Osteocyte (in vitro differentiated cells): ENCODE measurements around the gene AKAP8L. TPM values are rescaled to one million over a fixed set of nuclear protein-coding genes. Genes with fewer than 3 reads are reported as not detected.

Experiments used
- DNase-seq: peaks from one replicate; pipeline ENCODE4 v3.0.0; 2021; ENCODE audit warnings: mixed read lengths; ENCODE audit not compliant: unreplicated experiment; ENCODE audit errors: extremely low spot score
- H3K27ac Mint-ChIP-seq: one replicate; pipeline ENCODE4 v1.8.0; 2021; ENCODE audit warnings: mild to moderate bottlenecking, mixed read lengths; ENCODE audit not compliant: unreplicated experiment
- H3K27me3 Mint-ChIP-seq: one replicate; pipeline ENCODE4 v1.8.0; 2021; ENCODE audit warnings: mixed read lengths; ENCODE audit not compliant: unreplicated experiment
- H3K36me3 Mint-ChIP-seq: one replicate; pipeline ENCODE4 v1.8.0; 2021; ENCODE audit warnings: mixed read lengths; ENCODE audit not compliant: unreplicated experiment
- H3K4me1 Mint-ChIP-seq: one replicate; pipeline ENCODE4 v1.8.0; 2021; ENCODE audit warnings: mixed read lengths; ENCODE audit not compliant: unreplicated experiment
- H3K4me3 Mint-ChIP-seq: one replicate; pipeline ENCODE4 v1.8.0; 2021; ENCODE audit warnings: mild to moderate bottlenecking, moderate library complexity, mixed read lengths; ENCODE audit not compliant: unreplicated experiment
- H3K9me3 Mint-ChIP-seq: one replicate; pipeline ENCODE4 v1.8.0; 2021; ENCODE audit warnings: mixed read lengths; ENCODE audit not compliant: unreplicated experiment
- microRNA-seq: library from miRNA; unstranded; fragments of <30 nt; microRNA quantifications from one replicate; pipeline ENCODE4 v1.1.0, GENCODE V29; 2020; ENCODE audit not compliant: unreplicated experiment
- total RNA-seq: library from RNA; stranded (reverse); gene quantifications from 2 replicates; pipeline ENCODE4 v1.2.1, GENCODE V29; 2021
- TF ChIP-seq, protein P1 (sequence below): fragments of 200-600 bp; sonication (generic); IDR thresholded peaks from 2 replicates; pipeline ENCODE4 v1.5.0; 2021; ENCODE audit warnings: antibody characterized with exemption, mild to moderate bottlenecking, moderate library complexity

Gene AKAP8L
- total RNA-seq, 1 donor from 2014 or later: 104 TPM

DNA sequence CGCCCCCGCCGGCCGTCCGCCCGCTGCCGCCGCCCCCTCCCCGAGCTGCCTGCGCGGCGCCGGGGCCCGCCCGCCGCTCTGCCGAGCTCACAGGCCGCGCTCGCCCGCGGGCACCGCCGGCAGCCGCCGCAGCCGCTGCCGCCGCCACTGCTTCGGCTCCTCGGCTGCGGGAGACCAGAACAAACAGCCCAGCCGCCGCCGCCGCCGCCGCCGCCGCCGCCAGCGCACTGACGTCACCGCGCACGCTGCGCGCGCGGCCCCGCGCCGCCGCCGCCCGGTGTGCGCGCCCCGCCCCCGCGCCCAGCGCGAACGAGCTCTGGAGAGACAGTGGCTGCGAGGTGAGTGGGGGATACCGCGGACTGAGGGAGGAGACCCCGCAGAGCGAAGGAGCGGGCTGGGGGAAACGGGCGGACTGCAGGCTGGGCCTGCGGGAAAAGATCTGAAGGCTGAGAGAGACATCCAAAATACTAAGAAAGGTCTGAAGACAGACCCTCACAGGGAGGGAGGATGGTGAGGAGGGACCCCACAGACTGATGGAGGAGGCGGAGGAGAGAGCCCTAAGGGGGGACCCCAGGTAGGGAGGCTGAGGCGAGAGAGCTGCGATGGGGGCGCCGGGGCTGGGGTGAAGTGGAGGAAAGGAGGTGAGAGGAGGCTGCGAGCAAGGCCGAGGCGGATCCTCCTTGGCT lies 86.3 kb downstream of the AKAP8L start, which contains the start of gene BRD4:
Gene BRD4 (minus strand): TSS at position 229 of the 686 bp plus-strand sequence. CDS start 59,440 bp downstream, outside the sequence.
- DNase-seq: peak; percentile 92
- no peaks in the 10 kb centered on the region for H3K9me3 Mint-ChIP-seq
- peaks cover 2% of the 10 kb centered on the region for H3K36me3 Mint-ChIP-seq
- peak within 1 kb of the TSS; percentile 96 for H3K4me3 Mint-ChIP-seq
- H3K27ac Mint-ChIP-seq: peak within 1 kb of the TSS; percentile 97
- H3K4me1 Mint-ChIP-seq: peaks cover 54% of the 10 kb centered on the region
- TF ChIP-seq, protein P1, sequence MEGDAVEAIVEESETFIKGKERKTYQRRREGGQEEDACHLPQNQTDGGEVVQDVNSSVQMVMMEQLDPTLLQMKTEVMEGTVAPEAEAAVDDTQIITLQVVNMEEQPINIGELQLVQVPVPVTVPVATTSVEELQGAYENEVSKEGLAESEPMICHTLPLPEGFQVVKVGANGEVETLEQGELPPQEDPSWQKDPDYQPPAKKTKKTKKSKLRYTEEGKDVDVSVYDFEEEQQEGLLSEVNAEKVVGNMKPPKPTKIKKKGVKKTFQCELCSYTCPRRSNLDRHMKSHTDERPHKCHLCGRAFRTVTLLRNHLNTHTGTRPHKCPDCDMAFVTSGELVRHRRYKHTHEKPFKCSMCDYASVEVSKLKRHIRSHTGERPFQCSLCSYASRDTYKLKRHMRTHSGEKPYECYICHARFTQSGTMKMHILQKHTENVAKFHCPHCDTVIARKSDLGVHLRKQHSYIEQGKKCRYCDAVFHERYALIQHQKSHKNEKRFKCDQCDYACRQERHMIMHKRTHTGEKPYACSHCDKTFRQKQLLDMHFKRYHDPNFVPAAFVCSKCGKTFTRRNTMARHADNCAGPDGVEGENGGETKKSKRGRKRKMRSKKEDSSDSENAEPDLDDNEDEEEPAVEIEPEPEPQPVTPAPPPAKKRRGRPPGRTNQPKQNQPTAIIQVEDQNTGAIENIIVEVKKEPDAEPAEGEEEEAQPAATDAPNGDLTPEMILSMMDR: no peak
- no peaks in the 10 kb centered on the region for H3K27me3 Mint-ChIP-seq

DNA sequence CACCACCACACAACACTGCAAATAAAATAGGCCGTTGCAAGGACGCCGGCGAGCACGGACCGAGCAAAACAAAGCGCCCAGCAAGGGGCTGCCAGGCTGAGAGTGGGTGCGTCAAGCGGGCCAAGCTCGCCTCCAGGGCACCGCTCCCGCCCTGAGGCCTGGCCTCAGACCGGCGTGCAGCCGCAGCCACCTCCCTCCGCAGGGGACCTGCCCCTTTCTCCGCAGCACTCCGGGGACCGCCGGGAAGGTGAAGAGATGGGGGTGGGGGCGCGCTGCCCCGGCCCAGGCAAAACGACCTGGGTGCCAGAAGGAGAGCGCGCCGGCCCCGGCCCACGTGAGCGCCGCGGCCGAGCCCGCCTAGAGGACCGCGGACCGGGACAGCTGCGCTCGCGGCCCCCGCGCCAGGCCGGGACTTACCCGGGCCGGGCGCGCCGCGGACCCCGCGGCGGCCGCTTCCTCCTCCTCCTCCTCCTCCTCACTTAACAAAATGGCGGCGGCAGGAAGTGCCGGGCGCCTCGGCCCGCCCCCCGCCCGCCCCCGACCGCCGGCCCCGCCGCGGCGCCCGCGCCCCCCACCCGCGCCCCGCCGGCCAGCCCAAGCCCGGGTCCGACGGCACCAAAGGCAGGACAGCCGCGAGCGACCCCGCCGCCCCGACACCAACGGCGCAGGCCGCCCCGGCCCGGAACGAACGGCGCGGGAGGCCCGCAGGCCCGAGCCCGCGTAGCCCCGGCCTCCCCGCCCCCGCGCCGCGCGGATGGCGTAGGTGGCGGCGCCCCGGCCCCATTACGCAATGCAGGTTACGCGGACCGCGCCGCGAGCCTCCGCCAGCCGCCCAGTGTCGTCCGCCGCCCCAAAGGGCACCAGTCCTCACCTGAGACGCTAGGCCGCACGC lies 87.1 kb downstream of the AKAP8L start:
- Mint-ChIP-seq H3K36me3 (peaks cover 2% of the 10 kb centered on the region), H3K27ac (peak overlapping the region; percentile 97), H3K9me3 (no peaks in the 10 kb centered on the region), H3K4me3 (peak overlapping the region; percentile 96), H3K27me3 (no peaks in the 10 kb centered on the region), H3K4me1 (peaks cover 55% of the 10 kb centered on the region)
- TF ChIP-seq, protein P1: no peak
- DNase-seq: peak; percentile 85

DNA sequence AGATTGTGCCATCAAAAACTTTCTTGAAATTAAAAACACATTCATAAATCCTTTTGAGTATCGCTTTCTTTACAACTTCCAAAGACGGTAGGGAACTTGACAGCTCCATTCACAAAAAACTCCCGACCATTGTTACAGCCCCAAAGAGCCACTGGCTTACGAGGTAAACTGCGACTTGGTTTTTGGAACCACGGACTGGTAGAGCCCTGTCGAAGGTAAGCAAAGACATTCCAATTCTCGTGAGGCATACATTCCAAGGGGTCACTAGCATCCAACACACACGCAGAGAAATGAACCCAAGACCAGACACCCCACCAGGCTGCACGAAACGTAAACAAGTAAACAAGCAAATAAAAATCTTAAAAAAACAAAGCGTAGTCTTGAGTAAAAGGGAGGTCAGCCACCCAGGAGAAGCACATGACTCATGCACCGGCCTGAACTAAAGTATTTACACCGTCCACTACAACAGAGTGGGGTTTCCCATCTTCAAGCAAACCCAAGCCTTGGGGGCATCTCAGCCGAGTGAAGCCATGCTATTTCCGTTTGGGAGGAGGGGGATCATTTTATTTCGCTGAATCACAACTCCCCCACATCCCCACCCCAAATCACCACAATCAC lies 87.9 kb downstream of the AKAP8L start:
- H3K36me3 Mint-ChIP-seq: peaks cover 2% of the 10 kb centered on the region
- H3K4me1 Mint-ChIP-seq: peaks cover 55% of the 10 kb centered on the region
- no peaks in the 10 kb centered on the region for H3K9me3 Mint-ChIP-seq
- TF ChIP-seq, protein P1: no peak
- H3K27me3 Mint-ChIP-seq: no peaks in the 10 kb centered on the region
- no peak for DNase-seq
- H3K4me3 Mint-ChIP-seq: peak overlapping the region; percentile 96
- H3K27ac Mint-ChIP-seq: peak overlapping the region; percentile 97

Small RNAs within 50 kb of the gene (microRNA-seq; reads per million reads assigned to microRNA genes)
- not detected for gene MIR1470

Other genes starting within 250 kb of the AKAP8L start
- 178 and 200 TPM in 2 replicates for gene NOTCH3, start 218.0 kb downstream of the AKAP8L start, total RNA-seq
- not detected in 2 replicates for gene EPHX3, start 186.5 kb downstream of the AKAP8L start, total RNA-seq
- gene BRD4, start 86.4 kb downstream of the AKAP8L start, total RNA-seq: 142 and 143 TPM in 2 replicates
- 34.2 and 36.9 TPM in 2 replicates for gene AKAP8, start 39.2 kb downstream of the AKAP8L start, total RNA-seq
- gene WIZ, start 31.0 kb upstream of the AKAP8L start, total RNA-seq: 52.4 and 55.0 TPM in 2 replicates
- gene RASAL3, start 45.6 kb upstream of the AKAP8L start, total RNA-seq: not detected in 2 replicates
- gene PGLYRP2, start 60.5 kb upstream of the AKAP8L start, total RNA-seq: not detected in 2 replicates
- gene CYP4F22, start 89.5 kb upstream of the AKAP8L start, total RNA-seq: not detected in 2 replicates
- gene CYP4F8, start 196.2 kb upstream of the AKAP8L start, total RNA-seq: not detected in 2 replicates
- gene CYP4F3, start 221.9 kb upstream of the AKAP8L start, total RNA-seq: not detected in 2 replicates